Measurements from ENCODE around the gene PABPN1L.

DNA sequence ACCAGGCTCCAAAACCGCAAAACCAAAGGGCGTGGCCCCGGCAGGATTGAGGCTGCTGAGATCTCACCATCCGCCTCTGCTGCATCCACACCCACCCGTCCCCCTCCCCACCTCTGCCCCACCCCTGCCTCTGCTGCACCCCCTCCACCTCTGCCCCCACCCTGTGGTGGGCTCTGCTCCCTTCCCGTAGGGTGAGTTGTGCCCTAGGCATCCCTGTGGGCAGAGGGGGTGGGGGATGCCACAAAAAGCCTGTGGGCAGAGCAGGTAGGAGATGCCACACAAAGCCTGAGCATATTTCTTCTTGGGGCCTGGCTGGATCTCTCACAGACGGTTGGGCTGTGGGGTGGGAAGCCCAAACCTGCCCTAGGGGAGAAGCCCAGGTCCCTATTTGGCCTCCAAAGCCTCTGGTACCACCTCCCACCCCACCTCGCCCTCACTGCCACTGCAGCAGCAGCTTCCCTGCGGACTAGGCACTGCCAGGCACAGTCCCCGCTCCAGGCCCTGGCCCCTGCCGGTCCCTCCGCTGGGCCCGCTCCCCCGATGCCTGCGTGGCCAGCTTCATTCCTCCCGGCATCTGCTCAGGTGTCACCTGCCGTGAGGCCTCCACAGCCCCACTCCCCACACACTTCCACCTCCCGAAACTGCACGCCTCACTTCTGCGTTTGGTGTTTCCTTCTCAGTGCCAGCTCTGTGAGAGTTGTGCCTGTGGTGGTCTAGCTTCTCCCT, 11.3 kb upstream of the PABPN1L start:
- TF ChIP-seq, protein P1, sequence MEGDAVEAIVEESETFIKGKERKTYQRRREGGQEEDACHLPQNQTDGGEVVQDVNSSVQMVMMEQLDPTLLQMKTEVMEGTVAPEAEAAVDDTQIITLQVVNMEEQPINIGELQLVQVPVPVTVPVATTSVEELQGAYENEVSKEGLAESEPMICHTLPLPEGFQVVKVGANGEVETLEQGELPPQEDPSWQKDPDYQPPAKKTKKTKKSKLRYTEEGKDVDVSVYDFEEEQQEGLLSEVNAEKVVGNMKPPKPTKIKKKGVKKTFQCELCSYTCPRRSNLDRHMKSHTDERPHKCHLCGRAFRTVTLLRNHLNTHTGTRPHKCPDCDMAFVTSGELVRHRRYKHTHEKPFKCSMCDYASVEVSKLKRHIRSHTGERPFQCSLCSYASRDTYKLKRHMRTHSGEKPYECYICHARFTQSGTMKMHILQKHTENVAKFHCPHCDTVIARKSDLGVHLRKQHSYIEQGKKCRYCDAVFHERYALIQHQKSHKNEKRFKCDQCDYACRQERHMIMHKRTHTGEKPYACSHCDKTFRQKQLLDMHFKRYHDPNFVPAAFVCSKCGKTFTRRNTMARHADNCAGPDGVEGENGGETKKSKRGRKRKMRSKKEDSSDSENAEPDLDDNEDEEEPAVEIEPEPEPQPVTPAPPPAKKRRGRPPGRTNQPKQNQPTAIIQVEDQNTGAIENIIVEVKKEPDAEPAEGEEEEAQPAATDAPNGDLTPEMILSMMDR (IDR thresholded peaks at IDR 0.05; ENCODE audit: low read length): no peak
- no peak for TF ChIP-seq EZH2 (optimal IDR thresholded peaks at IDR 0.05; ENCODE audit: low read depth, low read length)

All from MM.1S (cell line).